Stimulated activated CD8-positive, alpha-beta memory T cell treated with anti-CD3 and anti-CD28 coated beads, Interleukin-4, amount 100 ng/mL, for 24 hours (primary cell): Measurements from ENCODE around the gene TMEM174.
"Not testable (repeated sequence)": the region's sequence is repeated elsewhere in the genome, so short reads cannot be mapped to it uniquely, and the experiment has no call there.

Source experiments
- DNase-seq: peaks from one replicate; pipeline ENCODE4 v3.0.0-alpha.2; 2020; ENCODE audit warnings: low read depth

Gene TMEM174

GRCh38 chr5:73196201-73196600, 23.2 kb downstream of the TMEM174 start:
- no peak for DNase-seq

DNA sequence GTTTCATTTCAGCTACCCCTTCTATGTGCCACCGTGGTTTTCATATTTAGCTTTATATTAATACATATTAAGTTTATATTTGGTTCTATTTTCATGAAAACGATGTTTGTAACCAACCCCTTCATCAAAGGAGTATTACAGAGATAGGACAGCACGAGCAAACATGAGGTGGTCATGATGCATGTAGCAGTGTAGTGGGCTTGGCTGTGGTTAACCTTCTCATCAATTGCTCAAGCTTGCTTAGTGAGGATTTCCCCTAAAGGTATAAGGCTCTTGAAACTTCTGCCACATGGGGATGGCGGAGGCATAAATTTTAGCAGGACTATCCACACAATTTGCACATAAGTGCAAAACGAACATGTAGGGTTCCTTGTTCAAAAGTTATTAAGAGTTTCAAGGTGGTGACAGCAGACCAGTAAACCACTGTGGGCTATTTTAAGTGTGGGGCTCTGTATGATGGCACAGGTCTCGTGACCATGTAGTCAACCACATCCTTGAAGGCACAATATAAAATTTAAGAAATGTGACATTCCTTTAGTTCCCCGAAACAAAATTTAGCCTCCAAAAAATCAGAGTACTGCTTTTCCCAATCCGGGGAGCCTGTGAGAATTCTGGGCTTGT, 24.8 kb downstream of the TMEM174 start:
- DNase-seq = no peak

GRCh38 chr5:73198833-73199592, 26.0 kb downstream of the TMEM174 start:
- no peak for DNase-seq

DNA sequence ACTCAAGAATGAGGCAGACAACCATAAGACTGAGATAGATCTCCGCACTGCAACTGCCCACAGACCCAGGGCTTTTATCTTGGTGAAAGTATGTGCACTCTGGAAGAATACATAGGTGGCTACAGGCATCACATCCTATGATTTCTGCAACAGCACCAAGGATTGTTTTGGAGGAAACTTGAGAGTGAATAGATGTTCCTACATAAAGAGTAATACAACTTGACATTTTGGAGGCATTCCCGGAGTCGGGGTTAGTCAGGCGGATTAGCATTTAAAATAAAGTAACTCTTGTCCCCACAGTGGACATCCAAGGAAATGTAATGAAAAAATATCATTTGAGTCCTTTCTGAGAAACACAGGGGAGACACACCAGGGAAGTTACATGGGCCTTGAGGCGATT, 26.7 kb downstream of the TMEM174 start:
- no peak for DNase-seq

DNA sequence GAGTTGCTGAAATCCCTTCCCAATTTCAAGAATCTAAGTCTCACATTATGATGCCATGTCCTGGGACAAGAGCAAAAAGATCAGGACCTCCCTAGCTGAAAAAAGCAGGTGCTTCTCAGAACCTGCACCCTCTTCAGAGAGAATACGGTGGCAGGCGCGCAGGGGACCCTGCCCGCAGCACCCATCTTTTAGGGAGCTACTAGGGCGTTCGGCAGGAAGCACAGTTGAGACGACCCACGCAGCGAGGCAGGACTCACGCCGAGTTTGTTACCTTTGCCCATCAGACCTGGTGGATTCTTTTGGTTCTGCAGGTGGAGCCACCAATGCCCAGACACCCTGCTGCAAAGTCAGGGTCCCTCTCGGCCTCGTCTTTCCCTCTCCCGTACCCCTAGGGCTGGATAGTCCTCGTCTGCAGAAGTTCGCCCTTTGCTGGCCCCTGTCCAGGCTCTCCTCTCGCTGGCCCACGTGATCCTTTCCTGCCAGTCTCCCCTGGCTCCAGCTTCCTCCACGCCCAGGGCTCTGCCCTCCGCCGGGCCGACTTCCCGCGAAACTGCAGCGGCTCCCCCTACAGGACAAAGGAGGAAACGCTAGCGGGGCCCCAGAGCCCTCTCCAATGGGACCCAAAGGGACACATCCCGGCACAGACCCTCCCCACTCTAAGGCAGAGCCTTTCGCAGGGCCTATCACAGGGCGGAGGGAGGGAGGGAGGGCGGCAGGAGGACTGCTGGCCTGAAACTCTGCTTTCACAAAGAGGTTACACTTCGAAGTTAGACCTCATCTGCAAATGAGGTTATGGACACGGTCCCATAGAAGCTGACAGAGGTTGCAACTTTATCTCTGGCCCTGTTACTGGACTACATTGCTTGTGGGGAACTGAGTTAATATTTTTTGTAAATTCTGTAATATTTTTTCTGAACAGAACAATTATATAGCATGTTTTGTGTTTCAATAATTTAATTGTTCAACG, 28.8 kb downstream of the TMEM174 start:
- DNase-seq = peak; percentile 60

GRCh38 chr5:73204332-73204731, 31.3 kb downstream of the TMEM174 start:
- no peak for DNase-seq

GRCh38 chr5:73204733-73205132, 31.7 kb downstream of the TMEM174 start:
- DNase-seq = no peak

GRCh38 chr5:73205305-73205704, 32.3 kb downstream of the TMEM174 start:
- DNase-seq = no peak

- not testable (repeated sequence) for DNase-seq
Measured at GRCh38 chr5:73207239-73207638, 34.2 kb downstream of the TMEM174 start.

DNA sequence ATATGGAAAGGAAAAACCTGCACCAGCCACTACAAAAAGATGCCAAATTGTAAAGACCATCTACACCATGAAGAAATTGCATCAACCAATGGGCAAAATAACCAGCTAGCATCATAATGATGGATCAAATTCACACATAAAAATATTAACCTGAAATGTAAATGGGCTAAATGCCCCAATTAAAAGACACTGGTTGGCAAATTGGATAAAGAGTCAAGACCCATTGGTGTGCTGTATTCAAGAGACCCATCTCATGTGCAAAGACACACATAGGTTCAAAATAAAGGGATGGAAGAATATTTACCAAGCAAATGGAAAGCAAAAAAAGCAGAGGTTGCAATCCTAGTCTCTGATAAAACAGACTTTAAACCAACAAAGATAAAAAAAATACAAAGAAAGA, 36.1 kb downstream of the TMEM174 start:
- not testable (repeated sequence) for DNase-seq

GRCh38 chr5:73212693-73213092, 39.7 kb downstream of the TMEM174 start:
- DNase-seq = not testable (repeated sequence)

DNA sequence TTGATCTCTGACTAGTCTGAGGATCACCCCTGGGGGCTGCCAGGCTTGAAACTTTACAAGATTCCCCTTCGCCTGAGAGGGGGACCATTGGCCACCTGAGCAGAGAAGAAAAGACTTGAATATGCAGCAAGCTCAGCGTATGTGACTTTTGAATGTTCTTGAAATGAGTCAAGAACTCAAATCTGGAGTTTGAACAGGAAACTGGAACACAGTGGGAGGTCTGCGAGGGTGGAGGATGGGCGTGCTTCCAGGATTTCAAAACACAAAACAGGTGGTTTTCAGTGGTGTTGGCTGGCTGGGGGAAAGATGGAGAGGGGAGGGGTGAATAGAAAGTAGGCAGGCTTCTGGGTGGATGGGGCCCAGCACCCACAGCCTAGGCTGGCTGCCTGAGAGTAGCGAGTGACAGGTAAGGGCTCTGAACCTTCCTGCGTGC, 40.6 kb downstream of the TMEM174 start:
- no peak for DNase-seq

DNA sequence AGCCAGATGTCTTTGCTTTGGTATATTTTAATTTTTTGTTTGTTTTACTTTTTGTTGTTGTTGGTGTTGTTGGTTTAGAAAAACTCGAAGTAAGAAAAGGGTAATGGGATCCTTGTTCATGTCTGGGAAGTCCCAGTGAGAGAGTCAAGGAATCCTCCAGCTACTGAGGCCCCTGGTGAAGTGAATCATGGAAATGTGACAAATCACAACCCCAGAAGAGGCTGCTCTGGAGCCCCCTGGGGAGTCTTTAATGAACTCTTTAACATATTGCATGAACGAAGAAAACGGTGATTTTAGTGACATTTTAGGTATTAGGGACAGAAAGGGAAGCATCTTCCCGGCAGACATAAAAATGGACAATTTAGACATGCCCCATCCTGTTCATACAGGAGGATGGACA, 41.3 kb downstream of the TMEM174 start:
- no peak for DNase-seq

- DNase-seq = no peak
Measured at GRCh38 chr5:73214996-73215395, 42.0 kb downstream of the TMEM174 start.

DNA sequence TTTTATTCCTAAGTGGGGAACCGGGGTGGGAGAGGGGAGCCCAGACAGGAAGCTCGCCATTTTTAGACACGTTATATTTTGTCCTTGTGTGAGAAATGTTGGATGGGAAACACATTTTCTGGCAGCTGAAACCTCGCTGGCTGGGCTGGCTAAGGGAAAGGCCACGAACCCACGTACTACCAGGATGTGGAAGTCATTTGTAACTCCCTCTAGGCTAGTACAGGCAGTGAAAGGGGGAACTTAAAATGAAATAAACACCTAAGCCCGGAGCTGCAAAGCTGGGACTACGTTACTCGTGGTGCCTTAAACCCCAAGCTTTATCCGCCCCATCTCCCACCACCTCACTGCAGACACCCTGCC, 42.5 kb downstream of the TMEM174 start:
- no peak for DNase-seq

DNA sequence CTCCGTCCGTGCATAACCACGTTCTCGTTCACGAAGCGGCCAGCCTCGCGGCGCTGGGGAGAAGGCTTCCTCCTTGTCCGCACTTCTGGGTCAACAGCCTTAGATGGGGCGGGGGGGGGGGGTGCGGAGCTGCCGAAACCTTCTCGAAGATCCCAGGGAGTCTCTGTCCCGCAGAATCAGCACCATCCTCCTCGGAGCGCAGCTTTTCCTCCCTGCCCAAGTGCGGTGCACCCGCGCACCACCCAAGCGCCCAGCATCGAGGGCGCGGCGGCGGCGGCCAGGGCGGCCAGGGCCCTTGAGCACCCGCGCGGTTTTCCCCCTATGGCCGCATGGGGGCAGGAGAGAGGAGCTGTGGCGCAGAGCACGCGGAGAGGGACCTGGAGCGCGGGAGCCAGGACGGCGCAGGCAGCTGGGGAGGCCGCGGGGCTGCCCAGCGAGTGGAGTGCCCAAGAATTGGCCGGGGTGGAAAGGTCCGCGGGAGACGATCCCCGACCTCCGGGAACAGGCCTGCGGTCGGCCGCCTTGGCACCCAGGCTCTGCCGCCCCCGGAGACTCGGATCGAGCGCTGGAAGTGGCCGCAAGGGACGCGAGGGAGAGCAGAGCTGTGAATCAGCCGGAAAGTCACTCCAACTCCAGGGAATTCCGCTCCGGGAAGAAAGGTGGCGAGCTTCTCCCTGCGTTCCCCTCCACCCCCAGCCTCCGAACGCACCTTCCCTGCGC, 43.1 kb downstream of the TMEM174 start:
- DNase-seq = peak; percentile 56

DNA sequence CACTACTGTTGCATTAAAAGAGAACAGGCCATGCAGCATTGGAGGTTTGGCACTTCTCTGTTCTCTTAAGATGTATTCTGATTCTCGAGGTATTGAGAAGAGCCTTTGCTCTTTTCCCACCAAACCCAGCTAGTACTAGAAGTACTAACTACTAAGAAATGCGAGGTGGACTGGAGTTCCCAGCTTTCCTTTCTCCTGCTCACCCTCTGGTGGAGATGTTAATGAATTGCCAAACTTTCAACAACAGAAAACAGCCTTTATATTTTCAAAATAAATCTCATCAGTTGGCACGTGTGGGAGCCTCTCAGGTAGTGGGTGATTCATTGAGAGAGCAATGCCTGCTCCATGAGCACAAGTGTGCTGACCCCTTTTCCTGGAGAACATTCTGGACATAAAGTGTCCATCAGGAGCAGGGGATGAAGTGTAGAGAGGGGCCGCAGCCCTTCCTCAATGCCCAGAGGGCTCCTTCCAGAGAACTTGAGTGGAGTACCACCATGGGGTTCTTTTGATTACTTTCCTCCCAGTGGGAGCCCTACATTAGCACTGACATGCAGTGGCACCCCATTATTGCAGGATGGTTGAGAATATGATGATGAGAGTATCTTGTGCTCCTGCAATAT, 45.7 kb downstream of the TMEM174 start:
- DNase-seq = no peak

DNA sequence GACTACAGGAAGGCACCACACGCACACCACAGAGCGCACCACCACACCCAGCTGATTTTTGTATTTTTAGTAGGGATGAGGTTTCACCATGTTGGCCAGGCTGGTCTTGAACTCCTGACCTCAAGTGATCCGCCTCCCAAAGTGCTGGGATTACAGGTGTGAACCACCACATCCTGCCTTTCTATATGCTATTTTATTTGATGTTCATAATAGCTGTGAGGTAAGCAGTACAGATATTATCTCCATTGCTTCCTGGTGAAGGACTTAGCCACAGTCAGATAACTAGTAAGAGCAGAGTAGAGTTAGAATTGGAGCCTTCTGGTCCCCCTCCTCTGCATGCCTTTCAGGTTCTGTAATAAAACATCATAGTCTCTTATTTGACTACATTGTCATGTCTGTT, 46.3 kb downstream of the TMEM174 start:
- DNase-seq = not testable (repeated sequence)

- no peak for DNase-seq
Measured at GRCh38 chr5:73221161-73221560, 48.2 kb downstream of the TMEM174 start.

- DNase-seq = no peak
Measured at GRCh38 chr5:73221726-73222125, 48.7 kb downstream of the TMEM174 start.

DNA sequence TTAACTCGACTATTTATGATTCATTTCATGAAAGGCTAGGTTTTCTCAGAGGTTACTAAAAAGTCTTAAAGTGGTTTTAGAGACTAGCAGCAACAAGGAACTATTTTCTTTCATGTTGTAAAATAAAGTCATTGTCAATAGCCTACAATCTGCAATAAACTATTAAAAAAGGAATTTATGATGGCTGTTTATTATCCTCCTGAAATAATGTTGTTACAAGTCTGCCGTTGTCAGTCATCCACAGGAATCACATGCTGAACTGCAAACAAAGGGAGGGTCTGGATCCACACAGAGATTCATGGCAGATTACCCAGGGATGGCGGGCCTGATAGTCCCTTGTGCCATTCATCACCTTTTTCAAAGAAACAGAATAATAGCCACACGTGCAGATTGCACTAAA, 49.2 kb downstream of the TMEM174 start:
- no peak for DNase-seq
